Measurements from ENCODE around the gene TRMT61A.
"Not testable (repeated sequence)": the region's sequence is repeated elsewhere in the genome, so short reads cannot be mapped to it uniquely, and the experiment has no call there.

TRMT61A gene

GRCh38 chr14:103508521-103509329 is 20.3 kb upstream of the TRMT61A start:
- no peak for DNase-seq (ENCODE audit: low spot score)

GRCh38 chr14:103509864-103510723 is 18.9 kb upstream of the TRMT61A start:
- DNase-seq (ENCODE audit: low spot score), result no peak

GRCh38 chr14:103510724-103511693 is 18.0 kb upstream of the TRMT61A start:
- DNase-seq (ENCODE audit: low spot score), result no peak

GRCh38 chr14:103512180-103512579 is 16.8 kb upstream of the TRMT61A start:
- DNase-seq (ENCODE audit: low spot score), result not testable (repeated sequence)

GRCh38 chr14:103512701-103513611 is 16.0 kb upstream of the TRMT61A start:
- DNase-seq (ENCODE audit: low spot score), result no peak

GRCh38 chr14:103514596-103515421 is 14.2 kb upstream of the TRMT61A start:
- DNase-seq (ENCODE audit: low spot score), result no peak

- DNase-seq (ENCODE audit: low spot score), result no peak
These were observed 12.4 kb upstream of the TRMT61A start for GRCh38 chr14:103516426-103517173.

- DNase-seq (ENCODE audit: low spot score), result no peak
These were observed 11.8 kb upstream of the TRMT61A start for GRCh38 chr14:103517174-103517566.

- no peak for DNase-seq (ENCODE audit: low spot score)
These were observed 11.1 kb upstream of the TRMT61A start for GRCh38 chr14:103517721-103518421.

- peak; percentile 80 for DNase-seq (ENCODE audit: low spot score)
These were observed 10.5 kb upstream of the TRMT61A start for GRCh38 chr14:103518422-103519042.

- no peak for DNase-seq (ENCODE audit: low spot score)
These were observed 9.8 kb upstream of the TRMT61A start for GRCh38 chr14:103519043-103519836.

GRCh38 chr14:103519837-103520212 is 9.2 kb upstream of the TRMT61A start:
- no peak for DNase-seq (ENCODE audit: low spot score)

GRCh38 chr14:103520269-103520656 is 8.7 kb upstream of the TRMT61A start:
- DNase-seq (ENCODE audit: low spot score), result no peak

- DNase-seq (ENCODE audit: low spot score), result no peak
These were observed 8.1 kb upstream of the TRMT61A start for GRCh38 chr14:103520657-103521437.

- DNase-seq (ENCODE audit: low spot score), result no peak
These were observed 7.5 kb upstream of the TRMT61A start for GRCh38 chr14:103521438-103521950.

GRCh38 chr14:103521951-103522563 is 6.9 kb upstream of the TRMT61A start:
- no peak for DNase-seq (ENCODE audit: low spot score)

Data from COLO829 (cell line).